HG02610 (cell line): ENCODE results near the gene GTSE1.

Source experiments
- ATAC-seq: cut with Tn5 transposase; IDR thresholded peaks from one replicate; pipeline ENCODE4 v1.9.1; 2021; ENCODE audit warnings: mild to moderate bottlenecking, moderate library complexity; ENCODE audit not compliant: unreplicated experiment

Gene GTSE1

GRCh38 chr22:46376111-46376510 lies 79.4 kb downstream of the GTSE1 start:
- no peak for ATAC-seq

GRCh38 chr22:46376908-46377524 lies 80.3 kb downstream of the GTSE1 start:
- ATAC-seq, result no peak

- ATAC-seq, result no peak
These were observed 81.1 kb downstream of the GTSE1 start for GRCh38 chr22:46377525-46378425.

- no peak for ATAC-seq
These were observed 81.9 kb downstream of the GTSE1 start for GRCh38 chr22:46378426-46379065.

- ATAC-seq, result no peak
These were observed 82.6 kb downstream of the GTSE1 start for GRCh38 chr22:46379066-46379930.

GRCh38 chr22:46380069-46380468 lies 83.4 kb downstream of the GTSE1 start:
- no peak for ATAC-seq
